Measurements from ENCODE around the gene ARPC1A.
"Not testable (repeated sequence)": the region's sequence is repeated elsewhere in the genome, so short reads cannot be mapped to it uniquely, and the experiment has no call there.

The ARPC1A gene

GRCh38 chr7:99331002-99331401, 5.3 kb downstream of the ARPC1A start:
- Histone ChIP-seq H2AFZ (ENCODE audit: low read depth, low read length) (no peak overlapping the region), H3K4me3 (ENCODE audit: low read length) (no peak overlapping the region), H3K36me3 (ENCODE audit: insufficient read depth, low read length) (peaks cover 31% of the 10 kb centered on the region), H3K27me3 (ENCODE audit: insufficient read depth, low read length) (no peaks in the 10 kb centered on the region), H3K4me1 (ENCODE audit: insufficient read depth, low read length) (peaks cover 6% of the 10 kb centered on the region), H3K9me3 (ENCODE audit: low read length) (no peaks in the 10 kb centered on the region)

GRCh38 chr7:99339595-99339994, 13.9 kb downstream of the ARPC1A start:
- H3K4me3 ChIP-seq (ENCODE audit: low read length) = no peak overlapping the region
- no peak overlapping the region for H2AFZ ChIP-seq (ENCODE audit: low read depth, low read length)
- H3K27me3 ChIP-seq (ENCODE audit: insufficient read depth, low read length) = no peaks in the 10 kb centered on the region
- H3K9me3 ChIP-seq (ENCODE audit: low read length) = no peaks in the 10 kb centered on the region
- H3K36me3 ChIP-seq (ENCODE audit: insufficient read depth, low read length) = peaks cover 73% of the 10 kb centered on the region
- H3K4me1 ChIP-seq (ENCODE audit: insufficient read depth, low read length) = no peaks in the 10 kb centered on the region

DNA sequence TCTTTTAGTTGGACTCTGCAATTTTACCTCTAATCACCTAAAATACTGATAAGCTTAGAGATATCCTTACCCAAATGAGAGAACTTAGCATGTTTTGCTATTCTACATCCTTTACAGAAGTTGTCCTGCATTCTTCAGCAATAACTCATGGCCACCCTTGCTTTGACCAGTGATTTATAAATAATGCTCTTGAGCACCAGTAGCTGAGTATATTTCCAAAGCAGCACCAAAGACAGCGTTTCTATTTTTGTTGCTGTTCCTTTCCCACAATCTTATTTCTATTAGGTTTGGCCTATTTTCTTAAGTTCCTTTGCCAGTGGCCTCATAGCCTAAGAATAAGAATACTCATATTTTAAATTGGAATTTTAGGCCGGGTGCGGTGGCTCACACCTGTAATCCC, 15.0 kb downstream of the ARPC1A start:
- Histone ChIP-seq H3K4me3 (ENCODE audit: low read length) (no peak overlapping the region), H3K36me3 (ENCODE audit: insufficient read depth, low read length) (peaks cover 70% of the 10 kb centered on the region), H2AFZ (ENCODE audit: low read depth, low read length) (no peak overlapping the region), H3K27me3 (ENCODE audit: insufficient read depth, low read length) (no peaks in the 10 kb centered on the region), H3K9me3 (ENCODE audit: low read length) (no peaks in the 10 kb centered on the region), H3K4me1 (ENCODE audit: insufficient read depth, low read length) (no peaks in the 10 kb centered on the region)

DNA sequence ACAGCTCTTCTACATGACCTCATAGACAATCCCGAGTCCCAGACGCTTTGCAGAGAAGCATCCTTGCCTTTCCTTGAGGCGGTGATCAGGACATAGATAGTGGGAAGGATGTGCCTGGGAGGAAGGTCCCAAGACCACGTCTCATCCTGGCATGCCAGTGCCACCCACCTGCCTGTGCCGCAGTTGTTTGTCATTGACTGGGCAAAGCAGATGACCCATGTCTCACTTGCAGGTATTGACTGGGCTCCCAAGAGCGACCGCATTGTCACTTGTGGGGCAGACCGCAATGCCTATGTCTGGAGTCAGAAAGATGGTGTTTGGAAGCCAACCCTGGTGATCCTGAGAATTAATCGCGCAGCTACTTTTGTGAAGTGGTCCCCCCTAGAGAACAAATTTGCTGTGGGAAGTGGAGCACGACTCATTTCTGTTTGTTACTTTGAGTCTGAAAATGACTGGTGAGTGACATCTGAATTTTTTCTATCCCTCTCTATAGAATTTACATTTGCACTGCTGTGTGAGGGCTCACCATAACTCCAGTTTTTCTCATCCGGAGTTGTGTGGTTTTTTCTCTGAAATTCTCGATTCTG, 18.5 kb downstream of the ARPC1A start:
- no peaks in the 10 kb centered on the region for H3K4me1 ChIP-seq (ENCODE audit: insufficient read depth, low read length)
- no peak overlapping the region for H3K4me3 ChIP-seq (ENCODE audit: low read length)
- H2AFZ ChIP-seq (ENCODE audit: low read depth, low read length) = no peak overlapping the region
- peaks cover 74% of the 10 kb centered on the region for H3K36me3 ChIP-seq (ENCODE audit: insufficient read depth, low read length)
- H3K27me3 ChIP-seq (ENCODE audit: insufficient read depth, low read length) = no peaks in the 10 kb centered on the region
- H3K9me3 ChIP-seq (ENCODE audit: low read length) = no peaks in the 10 kb centered on the region

- not testable (repeated sequence) for H2AFZ ChIP-seq (ENCODE audit: low read depth, low read length); H3K9me3 ChIP-seq (ENCODE audit: low read length); H3K4me3 ChIP-seq (ENCODE audit: low read length); H3K27me3 ChIP-seq (ENCODE audit: insufficient read depth, low read length); H3K4me1 ChIP-seq (ENCODE audit: insufficient read depth, low read length)
- peaks cover 77% of the 10 kb centered on the region for H3K36me3 ChIP-seq (ENCODE audit: insufficient read depth, low read length)
These were observed 24.9 kb downstream of the ARPC1A start for GRCh38 chr7:99350641-99351040.

GRCh38 chr7:99352247-99352646, 26.5 kb downstream of the ARPC1A start:
- no peaks in the 10 kb centered on the region for H3K9me3 ChIP-seq (ENCODE audit: low read length)
- no peak overlapping the region for H2AFZ ChIP-seq (ENCODE audit: low read depth, low read length)
- H3K36me3 ChIP-seq (ENCODE audit: insufficient read depth, low read length) = peaks cover 72% of the 10 kb centered on the region
- no peak overlapping the region for H3K4me3 ChIP-seq (ENCODE audit: low read length)
- no peaks in the 10 kb centered on the region for H3K27me3 ChIP-seq (ENCODE audit: insufficient read depth, low read length)
- H3K4me1 ChIP-seq (ENCODE audit: insufficient read depth, low read length) = no peaks in the 10 kb centered on the region

DNA sequence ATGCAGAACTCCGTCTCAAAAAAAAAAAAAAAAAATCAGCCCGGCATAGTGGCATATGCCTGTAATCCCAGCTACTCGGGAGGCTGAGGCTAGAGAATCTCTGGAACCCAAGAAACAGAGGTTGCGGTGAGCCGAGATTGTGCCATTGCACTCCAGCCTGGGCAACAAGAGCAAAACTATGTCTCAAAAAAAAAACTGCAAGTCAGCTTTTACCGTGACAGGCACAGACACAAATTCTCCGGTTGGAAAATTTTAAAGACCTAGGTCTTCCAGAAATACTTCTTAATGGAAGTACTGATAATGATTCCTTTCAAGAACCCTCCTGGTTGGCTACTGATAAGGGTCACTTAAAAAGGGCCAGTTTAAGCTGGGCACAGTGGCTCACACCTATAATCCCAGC, 29.4 kb downstream of the ARPC1A start:
- H3K4me1 ChIP-seq (ENCODE audit: insufficient read depth, low read length) = no peaks in the 10 kb centered on the region
- no peaks in the 10 kb centered on the region for H3K9me3 ChIP-seq (ENCODE audit: low read length)
- H3K27me3 ChIP-seq (ENCODE audit: insufficient read depth, low read length) = no peaks in the 10 kb centered on the region
- H2AFZ ChIP-seq (ENCODE audit: low read depth, low read length) = no peak overlapping the region
- H3K4me3 ChIP-seq (ENCODE audit: low read length) = no peak overlapping the region
- H3K36me3 ChIP-seq (ENCODE audit: insufficient read depth, low read length) = peaks cover 74% of the 10 kb centered on the region

DNA sequence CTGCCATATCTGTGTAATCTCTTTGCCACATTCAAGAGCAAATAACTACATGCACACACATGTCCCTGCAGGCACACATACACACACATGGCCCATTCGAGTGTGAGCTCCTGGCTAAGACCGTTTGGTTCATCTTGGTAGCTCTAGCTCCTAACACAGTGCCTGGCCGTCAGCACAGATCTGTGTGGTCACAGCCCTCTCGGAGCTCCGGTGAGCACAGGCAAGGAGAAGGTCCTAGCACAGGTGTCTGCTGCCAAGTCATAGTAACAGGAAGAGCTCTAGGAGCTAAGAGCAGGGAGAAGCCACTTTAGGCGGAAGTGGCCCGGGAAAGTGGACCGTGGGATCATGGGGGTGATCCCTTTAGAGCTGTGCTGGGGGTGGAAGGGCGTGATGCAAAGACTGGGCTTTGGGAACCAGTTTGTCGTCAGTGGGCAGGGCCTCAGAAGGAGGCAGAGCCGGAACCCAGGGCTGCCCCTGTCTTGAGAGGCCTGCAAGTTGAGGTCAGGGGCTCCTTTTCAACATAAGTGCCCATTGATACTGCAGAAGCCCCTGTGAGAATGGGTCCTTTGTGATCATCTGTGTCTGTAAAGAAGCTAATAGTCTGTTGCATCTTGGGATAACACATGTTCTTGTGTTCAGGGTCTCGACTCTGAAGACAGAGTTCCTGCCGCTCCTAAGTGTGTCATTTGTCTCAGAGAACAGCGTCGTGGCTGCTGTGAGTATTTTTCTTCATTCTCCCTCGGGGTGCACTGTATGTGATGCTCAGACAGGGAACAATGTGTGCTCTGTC, 32.2 kb downstream of the ARPC1A start:
- Histone ChIP-seq H2AFZ (ENCODE audit: low read depth, low read length) (no peak overlapping the region), H3K4me1 (ENCODE audit: insufficient read depth, low read length) (no peaks in the 10 kb centered on the region), H3K27me3 (ENCODE audit: insufficient read depth, low read length) (no peaks in the 10 kb centered on the region), H3K36me3 (ENCODE audit: insufficient read depth, low read length) (peaks cover 74% of the 10 kb centered on the region), H3K9me3 (ENCODE audit: low read length) (no peaks in the 10 kb centered on the region), H3K4me3 (ENCODE audit: low read length) (no peak overlapping the region)

GRCh38 chr7:99358521-99358920, 32.8 kb downstream of the ARPC1A start:
- peaks cover 75% of the 10 kb centered on the region for H3K36me3 ChIP-seq (ENCODE audit: insufficient read depth, low read length)
- not testable (repeated sequence) for H3K9me3 ChIP-seq (ENCODE audit: low read length); H2AFZ ChIP-seq (ENCODE audit: low read depth, low read length); H3K4me3 ChIP-seq (ENCODE audit: low read length); H3K27me3 ChIP-seq (ENCODE audit: insufficient read depth, low read length); H3K4me1 ChIP-seq (ENCODE audit: insufficient read depth, low read length)

- H3K27me3 ChIP-seq (ENCODE audit: insufficient read depth, low read length) = no peaks in the 10 kb centered on the region
- no peaks in the 10 kb centered on the region for H3K4me1 ChIP-seq (ENCODE audit: insufficient read depth, low read length)
- no peak overlapping the region for H2AFZ ChIP-seq (ENCODE audit: low read depth, low read length)
- peaks cover 77% of the 10 kb centered on the region for H3K36me3 ChIP-seq (ENCODE audit: insufficient read depth, low read length)
- no peaks in the 10 kb centered on the region for H3K9me3 ChIP-seq (ENCODE audit: low read length)
- no peak overlapping the region for H3K4me3 ChIP-seq (ENCODE audit: low read length)
These were observed 33.9 kb downstream of the ARPC1A start for GRCh38 chr7:99359465-99360154.

- H3K27me3 ChIP-seq (ENCODE audit: insufficient read depth, low read length) = no peaks in the 10 kb centered on the region
- H3K36me3 ChIP-seq (ENCODE audit: insufficient read depth, low read length) = peaks cover 73% of the 10 kb centered on the region
- H3K9me3 ChIP-seq (ENCODE audit: low read length) = no peaks in the 10 kb centered on the region
- H3K4me1 ChIP-seq (ENCODE audit: insufficient read depth, low read length) = no peaks in the 10 kb centered on the region
- H2AFZ ChIP-seq (ENCODE audit: low read depth, low read length) = no peak overlapping the region
- H3K4me3 ChIP-seq (ENCODE audit: low read length) = no peak overlapping the region
These were observed 37.1 kb downstream of the ARPC1A start for GRCh38 chr7:99362801-99363200.

- Histone ChIP-seq H3K9me3 (ENCODE audit: low read length) (no peaks in the 10 kb centered on the region), H3K36me3 (ENCODE audit: insufficient read depth, low read length) (peaks cover 68% of the 10 kb centered on the region), H3K4me3 (ENCODE audit: low read length) (no peak overlapping the region), H3K4me1 (ENCODE audit: insufficient read depth, low read length) (no peaks in the 10 kb centered on the region), H3K27me3 (ENCODE audit: insufficient read depth, low read length) (no peaks in the 10 kb centered on the region), H2AFZ (ENCODE audit: low read depth, low read length) (no peak overlapping the region)
These were observed 37.6 kb downstream of the ARPC1A start for GRCh38 chr7:99363286-99363685.

DNA sequence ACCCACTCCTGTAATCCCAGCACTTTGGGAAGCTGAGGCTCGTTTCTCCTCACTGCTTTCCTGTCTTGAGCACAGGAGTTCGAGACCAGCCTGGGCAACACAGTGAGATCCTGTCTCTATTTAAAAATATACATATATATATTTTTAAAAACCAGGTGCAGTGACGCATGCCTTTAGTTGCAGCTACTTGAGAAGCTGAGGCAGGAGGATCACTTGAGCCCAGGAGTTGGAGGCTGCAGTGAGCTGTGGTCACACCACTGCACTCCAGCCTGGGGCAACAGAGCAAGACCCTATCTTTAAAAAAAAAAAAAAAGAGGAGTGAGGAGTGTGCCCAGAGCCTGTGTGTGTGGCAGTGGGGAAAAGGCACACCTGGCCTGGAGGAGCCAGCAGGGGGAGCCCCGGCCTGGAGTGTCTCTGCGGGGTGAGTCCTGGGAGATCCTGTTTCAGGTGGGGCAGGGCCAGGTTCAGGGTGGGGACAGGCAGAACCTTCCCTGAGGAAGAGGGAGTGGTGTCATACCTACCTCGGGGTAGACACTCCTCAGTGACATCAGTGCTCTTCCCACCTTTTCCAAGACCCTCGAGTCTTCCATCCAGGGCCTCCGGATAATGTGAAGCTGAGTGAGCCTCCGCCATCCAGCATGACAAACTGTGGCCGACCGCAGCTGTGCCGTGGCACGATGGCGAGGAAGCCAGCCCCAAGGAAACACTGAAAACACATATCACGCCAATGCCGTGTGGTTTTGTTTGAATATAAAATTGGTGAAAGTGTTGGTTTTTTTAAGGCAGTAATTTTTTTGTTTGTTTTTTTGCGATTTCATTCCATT, 39.8 kb downstream of the ARPC1A start:
- H3K36me3 ChIP-seq (ENCODE audit: insufficient read depth, low read length) = peaks cover 53% of the 10 kb centered on the region
- H2AFZ ChIP-seq (ENCODE audit: low read depth, low read length) = no peak overlapping the region
- H3K4me1 ChIP-seq (ENCODE audit: insufficient read depth, low read length) = no peaks in the 10 kb centered on the region
- H3K27me3 ChIP-seq (ENCODE audit: insufficient read depth, low read length) = no peaks in the 10 kb centered on the region
- no peaks in the 10 kb centered on the region for H3K9me3 ChIP-seq (ENCODE audit: low read length)
- H3K4me3 ChIP-seq (ENCODE audit: low read length) = no peak overlapping the region
